Panc1 (cell line): Measurements from ENCODE around the gene PPL. TPM values are rescaled to one million over a fixed set of nuclear protein-coding genes. Genes with fewer than 3 reads are reported as not detected.
"Not testable (repeated sequence)": the region's sequence is repeated elsewhere in the genome, so short reads cannot be mapped to it uniquely, and the experiment has no call there.

ENCODE experiments used
- ATAC-seq: fragments of 200-7000 bp; cut with Tn5 transposase; 2 replicates; pipeline ENCODE4 v1.9.1; 2020; ENCODE audit warnings: mild to moderate bottlenecking, moderate library complexity
- BruUV-seq: library from RNA; stranded (reverse); fragments of 400-500 nt; replicated peaks from 2 replicates; lab custom pipeline; 2021; lab: Mats Ljungman, UMichigan
- CTCF ChIA-PET: fragments of 300-600 bp; sonication (Branson Sonifier 250); formaldehyde crosslinking; loops from one replicate; lab custom pipeline; 2022; ENCODE audit warnings: antibody characterized with exemption; lab: Charles Lee
- POLR2A ChIA-PET: fragments of 300-600 bp; sonication (Branson Sonifier 250); formaldehyde crosslinking; loops from one replicate; lab custom pipeline; 2022; ENCODE audit warnings: antibody characterized with exemption; lab: Charles Lee
- DNase-seq: peaks from one replicate; pipeline ENCODE4 v3.0.0-alpha.2; 2010; ENCODE audit warnings: low read depth, low spot score
- H3K27ac ChIP-seq: 2 replicates; pipeline ENCODE4 v1.5.1; 2011; ENCODE audit warnings: mild to moderate bottlenecking, low read length, inconsistent platforms
- H3K27me3 ChIP-seq: fragments of 200-500 bp; sonication (Bioruptor generic); 2 replicates; pipeline ENCODE4 v1.6.0; 2014; ENCODE audit warnings: low read length, inconsistent platforms; ENCODE audit not compliant: control insufficient read depth, insufficient read depth
- H3K36me3 ChIP-seq: fragments of 200-500 bp; sonication (Bioruptor generic); 2 replicates; pipeline ENCODE4 v1.5.1; 2014; ENCODE audit warnings: inconsistent platforms, mild to moderate bottlenecking, low read length, moderate library complexity; ENCODE audit not compliant: control insufficient read depth, insufficient read depth
- H3K4me1 ChIP-seq: 2 replicates; pipeline ENCODE4 v1.5.1; 2011; ENCODE audit warnings: inconsistent platforms, mild to moderate bottlenecking, low read length, moderate library complexity; ENCODE audit not compliant: control insufficient read depth, insufficient read depth
- H3K4me3 ChIP-seq, 2 experiments: 2 replicates each; pipeline ENCODE4 v1.5.1; 2011 to 2012; ENCODE audit warnings: low read depth in 2 of 2, low read length in 2 of 2, mild to moderate bottlenecking in 2 of 2, inconsistent platforms in 1 of 2, moderate library complexity in 1 of 2
- H3K9me3 ChIP-seq: fragments of 200-500 bp; sonication (Bioruptor generic); 2 replicates; pipeline ENCODE4 v1.5.1; 2014; ENCODE audit warnings: low read depth, mild to moderate bottlenecking, inconsistent platforms, low read length, moderate library complexity; ENCODE audit not compliant: control insufficient read depth, insufficient read depth
- CTCF ChIP-seq: fragments of 450-650 bp; IDR thresholded peaks from 2 replicates; pipeline ENCODE4 v1.5.1; 2017; ENCODE audit warnings: mild to moderate bottlenecking
- POLR2AphosphoS5 ChIP-seq: IDR thresholded peaks from 2 replicates; pipeline ENCODE4 v1.6.1; 2012; ENCODE audit warnings: mild to moderate bottlenecking, low read depth, low read length, moderate library complexity
- SIN3A ChIP-seq: IDR thresholded peaks from 2 replicates; pipeline ENCODE4 v1.6.1; 2012; ENCODE audit warnings: low read depth, mild to moderate bottlenecking, low read length, moderate library complexity, borderline replicate concordance; ENCODE audit not compliant: insufficient read depth
- TCF7L2 ChIP-seq: IDR thresholded peaks from 2 replicates; pipeline ENCODE4 v1.6.1; 2011; ENCODE audit warnings: mild to moderate bottlenecking, low read depth, low read length, inconsistent platforms
- in situ Hi-C: cut with HindIII; loops from 2 replicates; pipeline ENCODE4 v1.10.0; 2016; ENCODE audit warnings: low sequenced_read_pairs, low pct_unique_long_range_greater_than_20kb
- intact Hi-C: fragments of 100-400 bp; cut with micrococcal nuclease; formaldehyde crosslinking; loops from one replicate; pipeline ENCODE4 v1.10.0; 2022; ENCODE audit not compliant: unreplicated experiment
- total RNA-seq: library from RNA; stranded (reverse); gene quantifications from one replicate; pipeline ENCODE4 v1.2.1, GENCODE V29; 2021; ENCODE audit not compliant: unreplicated experiment
- TF ChIP-seq, protein P1 (sequence below), 2 experiments: IDR thresholded peaks; 2 replicates each; pipeline ENCODE4 v1.6.1; 2011 to 2012; ENCODE audit warnings: low read depth in 2 of 2, control low read depth in 1 of 2, low read length in 1 of 2, mild to moderate bottlenecking in 1 of 2, moderate library complexity in 1 of 2; ENCODE audit not compliant: insufficient read depth in 1 of 2

PPL gene
- total RNA-seq, 1 experiment from 2014 or later: 89.4 TPM

- in situ Hi-C loops: no loop called here
- POLR2A ChIA-PET: no interaction called here
- DNase-seq: no peak
These were observed 29.9 kb upstream of the PPL start for GRCh38 chr16:4966736-4967453.

DNA sequence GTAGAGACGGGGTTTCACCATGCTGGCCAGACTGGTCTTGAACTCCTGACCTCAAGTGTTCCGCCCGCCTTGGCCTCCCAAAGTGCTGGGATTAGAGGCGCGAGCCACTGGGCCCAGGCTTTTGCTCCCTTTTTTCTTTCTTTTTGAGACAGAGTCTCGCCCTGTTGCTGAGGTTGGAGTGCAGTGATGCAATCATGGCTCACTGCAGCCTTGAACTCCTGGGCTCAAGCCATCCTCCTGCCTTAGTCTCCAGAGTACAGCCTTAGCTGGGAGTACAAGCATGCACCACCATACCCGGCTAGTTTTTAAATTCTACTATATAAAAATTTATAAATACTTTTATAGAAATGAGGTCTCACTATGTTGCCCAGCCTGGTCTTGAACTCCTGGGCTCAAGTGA, 26.6 kb upstream of the PPL start:
- H3K27me3 ChIP-seq, DNase-seq, POLR2A ChIA-PET, H3K36me3 ChIP-seq, H3K9me3 ChIP-seq, intact Hi-C loops, H3K4me1 ChIP-seq, H3K4me3 ChIP-seq, H3K27ac ChIP-seq, CTCF ChIA-PET, BruUV-seq, in situ Hi-C loops, ATAC-seq: not testable (repeated sequence)

More at GRCh38 chr16:4966736-4967453, 29.9 kb upstream of the PPL start:
- Histone ChIP-seq H3K4me1 (no peaks in the 10 kb centered on the region), H3K36me3 (no peaks in the 10 kb centered on the region), H3K9me3 (no peaks in the 10 kb centered on the region), H3K27ac (no peak overlapping the region), H3K27me3 (no peaks in the 10 kb centered on the region), H3K4me3 (no peak overlapping the region)
- CTCF ChIA-PET: interaction anchor here (0.7 kb wide), 1 partner anchor 99 kb away, joined by 4 read pairs; the partner anchor contains the start of gene C16orf89
- TF ChIP-seq CTCF: no peak
- no peak for TF ChIP-seq TCF7L2
- TF ChIP-seq, protein P1, sequence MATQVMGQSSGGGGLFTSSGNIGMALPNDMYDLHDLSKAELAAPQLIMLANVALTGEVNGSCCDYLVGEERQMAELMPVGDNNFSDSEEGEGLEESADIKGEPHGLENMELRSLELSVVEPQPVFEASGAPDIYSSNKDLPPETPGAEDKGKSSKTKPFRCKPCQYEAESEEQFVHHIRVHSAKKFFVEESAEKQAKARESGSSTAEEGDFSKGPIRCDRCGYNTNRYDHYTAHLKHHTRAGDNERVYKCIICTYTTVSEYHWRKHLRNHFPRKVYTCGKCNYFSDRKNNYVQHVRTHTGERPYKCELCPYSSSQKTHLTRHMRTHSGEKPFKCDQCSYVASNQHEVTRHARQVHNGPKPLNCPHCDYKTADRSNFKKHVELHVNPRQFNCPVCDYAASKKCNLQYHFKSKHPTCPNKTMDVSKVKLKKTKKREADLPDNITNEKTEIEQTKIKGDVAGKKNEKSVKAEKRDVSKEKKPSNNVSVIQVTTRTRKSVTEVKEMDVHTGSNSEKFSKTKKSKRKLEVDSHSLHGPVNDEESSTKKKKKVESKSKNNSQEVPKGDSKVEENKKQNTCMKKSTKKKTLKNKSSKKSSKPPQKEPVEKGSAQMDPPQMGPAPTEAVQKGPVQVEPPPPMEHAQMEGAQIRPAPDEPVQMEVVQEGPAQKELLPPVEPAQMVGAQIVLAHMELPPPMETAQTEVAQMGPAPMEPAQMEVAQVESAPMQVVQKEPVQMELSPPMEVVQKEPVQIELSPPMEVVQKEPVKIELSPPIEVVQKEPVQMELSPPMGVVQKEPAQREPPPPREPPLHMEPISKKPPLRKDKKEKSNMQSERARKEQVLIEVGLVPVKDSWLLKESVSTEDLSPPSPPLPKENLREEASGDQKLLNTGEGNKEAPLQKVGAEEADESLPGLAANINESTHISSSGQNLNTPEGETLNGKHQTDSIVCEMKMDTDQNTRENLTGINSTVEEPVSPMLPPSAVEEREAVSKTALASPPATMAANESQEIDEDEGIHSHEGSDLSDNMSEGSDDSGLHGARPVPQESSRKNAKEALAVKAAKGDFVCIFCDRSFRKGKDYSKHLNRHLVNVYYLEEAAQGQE (IDR thresholded peaks at IDR 0.05; ENCODE audit: insufficient read depth in 1 of 2, low read depth in 2 of 2, low read length in 1 of 2): no peak
- TF ChIP-seq SIN3A: no peak
- no peak for TF ChIP-seq POLR2AphosphoS5
- intact Hi-C loops: no loop called here
- ATAC-seq: no peak
- no TSS peak for BruUV-seq

DNA sequence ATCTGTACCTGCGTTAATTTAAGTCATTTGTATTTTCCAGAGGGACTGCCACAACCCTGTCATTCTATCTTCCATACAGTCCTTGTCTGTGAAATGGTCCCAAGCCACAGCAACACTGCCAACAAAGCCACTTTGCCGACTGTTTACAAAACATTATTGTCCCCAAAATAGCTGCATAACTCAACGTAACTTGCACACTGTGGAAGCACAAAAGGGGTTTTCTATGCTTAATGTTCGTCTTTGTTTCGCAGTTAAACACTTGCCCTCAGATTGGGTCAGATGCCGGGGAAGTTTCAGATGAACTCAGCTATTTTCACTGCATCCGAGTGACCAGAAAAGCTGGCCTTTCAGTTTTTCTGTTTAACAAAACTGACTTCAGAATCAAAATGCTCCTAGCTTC, 25.8 kb upstream of the PPL start:
- BruUV-seq: no TSS peak
- intact Hi-C loops: no loop called here
- no peaks in the 10 kb centered on the region for H3K9me3 ChIP-seq

More for the DNA sequence above, 25.8 kb upstream of the PPL start:
- no peak for DNase-seq
- no peak for ATAC-seq
- Histone ChIP-seq H3K4me1 (no peaks in the 10 kb centered on the region), H3K36me3 (no peaks in the 10 kb centered on the region), H3K27me3 (no peaks in the 10 kb centered on the region), H3K27ac (no peak overlapping the region), H3K4me3 (no peak overlapping the region)
- TF ChIP-seq POLR2AphosphoS5: no peak
- TF ChIP-seq TCF7L2: no peak
- no peak for TF ChIP-seq CTCF
- TF ChIP-seq, protein P1 (IDR thresholded peaks at IDR 0.05; ENCODE audit: insufficient read depth in 1 of 2, low read depth in 2 of 2, low read length in 1 of 2): no peak
- TF ChIP-seq SIN3A: no peak
- ChIA-PET POLR2A (no interaction called here), CTCF (no interaction called here)
- in situ Hi-C loops: no loop called here
